GM12873 (cell line): ENCODE measurements around the gene SNCA.

Experiments used
- TF ChIP-seq, protein P1 (sequence below): IDR thresholded peaks from 2 replicates; pipeline ENCODE4 v1.5.1; 2012; ENCODE audit warnings: low read depth, mild to moderate bottlenecking, moderate library complexity, low read length, control low read depth; ENCODE audit not compliant: insufficient read depth; ENCODE audit errors: missing control alignments

The SNCA gene

DNA sequence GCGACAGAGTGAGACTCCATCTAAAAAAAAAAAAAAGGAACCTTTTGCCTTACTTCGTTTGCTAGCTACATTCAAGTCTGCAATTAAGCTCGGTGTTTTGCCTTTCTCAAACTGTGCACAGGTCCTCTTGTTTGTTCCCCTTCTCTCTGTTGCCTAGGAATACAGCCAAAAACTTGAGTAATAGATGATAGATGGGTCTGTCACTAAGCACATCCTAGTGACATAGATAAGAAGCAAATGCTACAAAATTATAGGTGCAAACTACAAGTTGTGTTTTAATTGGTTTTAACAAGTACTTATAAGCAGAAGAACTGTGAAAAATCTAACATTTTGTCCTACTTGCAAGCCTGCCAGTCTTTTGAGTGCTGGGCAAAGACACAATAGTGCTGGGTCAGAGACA, 95.2 kb downstream of the SNCA start:
- TF ChIP-seq, protein P1, sequence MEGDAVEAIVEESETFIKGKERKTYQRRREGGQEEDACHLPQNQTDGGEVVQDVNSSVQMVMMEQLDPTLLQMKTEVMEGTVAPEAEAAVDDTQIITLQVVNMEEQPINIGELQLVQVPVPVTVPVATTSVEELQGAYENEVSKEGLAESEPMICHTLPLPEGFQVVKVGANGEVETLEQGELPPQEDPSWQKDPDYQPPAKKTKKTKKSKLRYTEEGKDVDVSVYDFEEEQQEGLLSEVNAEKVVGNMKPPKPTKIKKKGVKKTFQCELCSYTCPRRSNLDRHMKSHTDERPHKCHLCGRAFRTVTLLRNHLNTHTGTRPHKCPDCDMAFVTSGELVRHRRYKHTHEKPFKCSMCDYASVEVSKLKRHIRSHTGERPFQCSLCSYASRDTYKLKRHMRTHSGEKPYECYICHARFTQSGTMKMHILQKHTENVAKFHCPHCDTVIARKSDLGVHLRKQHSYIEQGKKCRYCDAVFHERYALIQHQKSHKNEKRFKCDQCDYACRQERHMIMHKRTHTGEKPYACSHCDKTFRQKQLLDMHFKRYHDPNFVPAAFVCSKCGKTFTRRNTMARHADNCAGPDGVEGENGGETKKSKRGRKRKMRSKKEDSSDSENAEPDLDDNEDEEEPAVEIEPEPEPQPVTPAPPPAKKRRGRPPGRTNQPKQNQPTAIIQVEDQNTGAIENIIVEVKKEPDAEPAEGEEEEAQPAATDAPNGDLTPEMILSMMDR: no peak

- TF ChIP-seq, protein P1: no peak
Measured at GRCh38 chr4:89739311-89739988, 97.5 kb downstream of the SNCA start.

- TF ChIP-seq, protein P1: no peak
Measured at GRCh38 chr4:89737888-89738287, 99.1 kb downstream of the SNCA start.

- TF ChIP-seq, protein P1: no peak
Measured at GRCh38 chr4:89733946-89734345, 103.0 kb downstream of the SNCA start.

GRCh38 chr4:89727238-89727637, 109.7 kb downstream of the SNCA start:
- TF ChIP-seq, protein P1: no peak

DNA sequence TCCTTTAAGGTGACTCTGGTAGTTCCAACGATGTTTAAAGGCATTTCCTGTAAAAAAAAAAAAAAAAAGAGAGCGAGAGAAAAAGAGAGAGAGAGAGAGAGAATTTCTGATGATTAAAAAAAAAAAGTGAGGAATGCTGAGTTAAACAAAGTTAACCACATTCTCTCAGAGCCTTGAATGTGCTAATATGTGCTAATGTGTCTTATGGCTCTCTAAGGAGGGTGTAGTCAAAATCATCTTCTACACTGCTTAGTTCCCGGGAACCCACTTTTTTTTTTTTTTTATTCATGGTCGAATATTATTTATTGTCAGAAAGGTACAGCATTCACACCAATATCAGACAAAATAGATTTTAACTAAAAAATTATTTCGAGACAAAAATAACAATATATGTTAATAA, 111.7 kb downstream of the SNCA start:
- TF ChIP-seq, protein P1: no peak

DNA sequence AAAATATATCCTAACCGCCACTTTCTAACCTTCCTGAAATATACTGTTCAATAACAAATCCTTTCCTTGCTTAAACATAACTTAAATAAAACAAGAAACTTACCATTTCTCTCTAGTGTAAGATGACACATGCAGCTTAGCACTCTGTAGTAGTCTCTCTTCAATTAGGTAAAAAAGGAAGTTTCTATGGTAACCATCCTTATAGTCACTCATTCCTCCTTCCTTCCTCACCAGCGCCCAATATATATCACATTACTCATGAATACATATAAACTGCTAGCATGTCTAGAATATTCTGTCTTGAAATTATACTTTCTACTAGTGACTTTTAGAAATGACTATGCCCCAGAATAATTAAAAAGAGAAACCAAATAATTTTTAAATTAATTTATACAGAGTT, 112.2 kb downstream of the SNCA start:
- TF ChIP-seq, protein P1: no peak

GRCh38 chr4:89723096-89723495, 113.9 kb downstream of the SNCA start:
- TF ChIP-seq, protein P1: no peak
